ENCODE measurements around the gene LAMTOR5.

DNA sequence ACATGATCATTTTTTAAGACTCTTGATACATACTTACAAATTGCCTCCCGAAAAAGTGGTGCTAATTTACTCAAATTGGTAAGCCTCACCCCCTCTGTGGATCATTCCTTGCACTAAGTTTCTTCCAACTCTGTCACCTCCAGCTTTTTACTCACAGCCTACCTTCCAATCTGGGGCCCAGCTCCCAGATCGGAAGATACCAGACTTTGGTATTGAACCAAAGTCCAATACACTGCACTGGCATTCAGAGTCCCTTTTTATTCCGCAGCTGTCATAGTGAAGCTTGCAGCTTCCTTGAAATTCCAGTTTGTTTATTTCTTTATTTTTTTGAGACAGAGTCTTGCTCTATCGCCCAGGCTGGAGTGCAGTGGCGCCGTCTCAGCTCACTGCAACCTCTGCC, 1.8 kb upstream of the LAMTOR5 start:
- TF ChIP-seq, protein P1, sequence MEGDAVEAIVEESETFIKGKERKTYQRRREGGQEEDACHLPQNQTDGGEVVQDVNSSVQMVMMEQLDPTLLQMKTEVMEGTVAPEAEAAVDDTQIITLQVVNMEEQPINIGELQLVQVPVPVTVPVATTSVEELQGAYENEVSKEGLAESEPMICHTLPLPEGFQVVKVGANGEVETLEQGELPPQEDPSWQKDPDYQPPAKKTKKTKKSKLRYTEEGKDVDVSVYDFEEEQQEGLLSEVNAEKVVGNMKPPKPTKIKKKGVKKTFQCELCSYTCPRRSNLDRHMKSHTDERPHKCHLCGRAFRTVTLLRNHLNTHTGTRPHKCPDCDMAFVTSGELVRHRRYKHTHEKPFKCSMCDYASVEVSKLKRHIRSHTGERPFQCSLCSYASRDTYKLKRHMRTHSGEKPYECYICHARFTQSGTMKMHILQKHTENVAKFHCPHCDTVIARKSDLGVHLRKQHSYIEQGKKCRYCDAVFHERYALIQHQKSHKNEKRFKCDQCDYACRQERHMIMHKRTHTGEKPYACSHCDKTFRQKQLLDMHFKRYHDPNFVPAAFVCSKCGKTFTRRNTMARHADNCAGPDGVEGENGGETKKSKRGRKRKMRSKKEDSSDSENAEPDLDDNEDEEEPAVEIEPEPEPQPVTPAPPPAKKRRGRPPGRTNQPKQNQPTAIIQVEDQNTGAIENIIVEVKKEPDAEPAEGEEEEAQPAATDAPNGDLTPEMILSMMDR (IDR thresholded peaks at IDR 0.05): no peak
- TF ChIP-seq POLR2A (IDR thresholded peaks at IDR 0.05) (no peak), POLR2AphosphoS5 (IDR thresholded peaks at IDR 0.05) (no peak)
